Liver (tissue), 9 donors: ENCODE measurements around the gene NALF2. TPM values are rescaled to one million over a fixed set of nuclear protein-coding genes. Genes with fewer than 3 reads are reported as not detected.

Source experiments
- DNase-seq: peaks from one replicate; pipeline ENCODE4 v3.0.0-alpha.2; 2017; ENCODE audit warnings: low spot score
- H3K27ac ChIP-seq, 2 donors: one replicate each; pipeline ENCODE4 v1.7.0; 2013; ENCODE audit warnings: inconsistent platforms in 2 of 2, low read length in 2 of 2, control low read depth in 1 of 2, low read depth in 1 of 2, mild to moderate bottlenecking in 1 of 2
- H3K27me3 ChIP-seq, 4 donors: one replicate each; pipeline versions ENCODE4 v1.6.1 to v1.7.0; 2013; ENCODE audit warnings: low read length in 3 of 4, inconsistent platforms in 1 of 4, mild to moderate bottlenecking in 1 of 4, moderate library complexity in 1 of 4; ENCODE audit not compliant: control insufficient read depth in 4 of 4, insufficient read depth in 4 of 4
- H3K36me3 ChIP-seq, 4 donors: one replicate each; pipeline versions ENCODE4 v1.6.1 to v1.7.0; 2013; ENCODE audit warnings: low read length in 3 of 4, mild to moderate bottlenecking in 3 of 4, low read depth in 1 of 4, moderate library complexity in 1 of 4; ENCODE audit not compliant: control insufficient read depth in 4 of 4, insufficient read depth in 3 of 4
- H3K4me1 ChIP-seq, 4 donors: one replicate each; pipeline versions ENCODE4 v1.6.1 to v1.7.0; 2013; ENCODE audit warnings: low read length in 3 of 4, mild to moderate bottlenecking in 3 of 4, moderate library complexity in 1 of 4; ENCODE audit not compliant: control insufficient read depth in 4 of 4, insufficient read depth in 4 of 4
- H3K4me3 ChIP-seq, 3 donors: one replicate each; pipeline versions ENCODE4 v1.6.1 to v1.7.0; 2013; ENCODE audit warnings: low read length in 3 of 3, control low read depth in 1 of 3, low read depth in 1 of 3, mild to moderate bottlenecking in 1 of 3
- H3K9ac ChIP-seq, 2 donors: one replicate each; pipeline ENCODE4 v1.7.0; 2013; ENCODE audit warnings: low read length in 2 of 2, mild to moderate bottlenecking in 2 of 2, moderate library complexity in 2 of 2, control low read depth in 1 of 2, low read depth in 1 of 2
- H3K9me3 ChIP-seq, 4 donors: one replicate each; pipeline versions ENCODE4 v1.6.1 to v1.7.0; 2013; ENCODE audit warnings: low read length in 3 of 4; ENCODE audit not compliant: control insufficient read depth in 4 of 4
- EGR1 ChIP-seq, 2 donors: IDR thresholded peaks; 2 replicates each; pipeline ENCODE4 v1.6.1; 2016 to 2018; ENCODE audit warnings: antibody characterized with exemption in 2 of 2, low read depth in 2 of 2
- FOXA1 ChIP-seq: IDR thresholded peaks from 2 replicates; pipeline ENCODE4 v1.6.1; 2016; ENCODE audit warnings: antibody characterized with exemption
- FOXA2 ChIP-seq: IDR thresholded peaks from 2 replicates; pipeline ENCODE4 v1.6.1; 2016; ENCODE audit warnings: antibody characterized with exemption
- GABPA ChIP-seq, 2 donors: IDR thresholded peaks in 1 of 2; conservative IDR thresholded peaks in 1 of 2; 2 replicates each; pipeline ENCODE4 v1.6.1; 2016; ENCODE audit warnings: antibody characterized with exemption in 2 of 2, mild to moderate bottlenecking in 1 of 2, moderate library complexity in 1 of 2
- HNF4A ChIP-seq, 2 donors: conservative IDR thresholded peaks; 2 replicates each; pipeline ENCODE4 v1.6.1; 2016; ENCODE audit warnings: antibody characterized with exemption in 2 of 2, mild to moderate bottlenecking in 2 of 2
- HNF4G ChIP-seq: IDR thresholded peaks from 2 replicates; pipeline ENCODE4 v1.6.1; 2016; ENCODE audit warnings: antibody characterized with exemption
- JUND ChIP-seq, 2 donors: IDR thresholded peaks; 2 replicates each; pipeline ENCODE4 v1.6.1; 2016; ENCODE audit warnings: antibody characterized with exemption in 2 of 2
- NR2F2 ChIP-seq: IDR thresholded peaks from 2 replicates; pipeline ENCODE4 v1.6.1; 2016; ENCODE audit warnings: antibody characterized with exemption
- RAD21 ChIP-seq, 2 donors: IDR thresholded peaks; 2 replicates each; pipeline ENCODE4 v1.6.1; 2016; ENCODE audit warnings: antibody characterized with exemption in 2 of 2, mild to moderate bottlenecking in 2 of 2
- RXRA ChIP-seq, 2 donors: IDR thresholded peaks; 2 replicates each; pipeline ENCODE4 v1.6.1; 2017 to 2018; ENCODE audit warnings: antibody characterized with exemption in 2 of 2, mild to moderate bottlenecking in 1 of 2
- SP1 ChIP-seq: IDR thresholded peaks from 2 replicates; pipeline ENCODE4 v1.6.1; 2018; ENCODE audit warnings: antibody characterized with exemption, mild to moderate bottlenecking
- TAF1 ChIP-seq: conservative IDR thresholded peaks from 2 replicates; pipeline ENCODE4 v1.6.1; 2016; ENCODE audit warnings: antibody characterized with exemption, mild to moderate bottlenecking
- YY1 ChIP-seq: IDR thresholded peaks from 2 replicates; pipeline ENCODE4 v1.6.1; 2016; ENCODE audit warnings: antibody characterized with exemption, mild to moderate bottlenecking
- WGBS: extraction: QIAGEN DNeasy Blood & Tissue Kit; methylation state at CpG from one replicate; pipeline ENCODE4 v1.1.7; 2013; 5-methylcytosine and 5-hydroxymethylcytosine counted together
- polyA plus RNA-seq, 2 donors: library from polyadenylated mRNA; stranded (reverse) in 1 of 2; unstranded in 1 of 2; fragments of 200-250 nt in 1 of 2; fragments of >200 nt in 1 of 2; fragmentation: Nextera tagmentation in 1 of 2; extraction: Ambion mirVana in 1 of 2; gene quantifications; one replicate each; pipeline versions ENCODE4 v1.2.1 to v1.2.3, GENCODE V29; 2013 to 2015
- total RNA-seq, 2 donors: library from RNA; depleted of rRNA; stranded (reverse); fragments of >200 nt; gene quantifications; one replicate each; pipeline ENCODE4 v1.2.3, GENCODE V29; 2014
- TF ChIP-seq, protein P1 (sequence below): IDR thresholded peaks from 2 replicates; pipeline ENCODE4 v1.6.1; 2016; ENCODE audit warnings: antibody characterized with exemption
- TF ChIP-seq, protein P2 (sequence below): IDR thresholded peaks from 2 replicates; pipeline ENCODE4 v1.6.1; 2016; ENCODE audit warnings: antibody characterized with exemption
- TF ChIP-seq, protein P3 (sequence below): IDR thresholded peaks from 2 replicates; pipeline ENCODE4 v1.6.1; 2016; ENCODE audit warnings: antibody characterized with exemption
- TF ChIP-seq, protein P4 (sequence below): fragments of 150-350 bp; IDR thresholded peaks from 2 replicates; pipeline ENCODE4 v1.5.1; 2017; ENCODE audit warnings: improper control_type of control experiment, low read depth, low read length; ENCODE audit not compliant: missing input control
- TF ChIP-seq, protein P5 (sequence below): IDR thresholded peaks from 2 replicates; pipeline ENCODE4 v1.6.1; 2016; ENCODE audit warnings: antibody characterized with exemption, mild to moderate bottlenecking
- donor health status: healthy.
- donor health status: healthy.
- donor health status: healthy.
- donor health status: healthy.
- donor health status: healthy.

Gene NALF2
- total and polyA plus RNA-seq, 4 donors: 0.08 to 0.18 TPM; not detected in 2

DNA sequence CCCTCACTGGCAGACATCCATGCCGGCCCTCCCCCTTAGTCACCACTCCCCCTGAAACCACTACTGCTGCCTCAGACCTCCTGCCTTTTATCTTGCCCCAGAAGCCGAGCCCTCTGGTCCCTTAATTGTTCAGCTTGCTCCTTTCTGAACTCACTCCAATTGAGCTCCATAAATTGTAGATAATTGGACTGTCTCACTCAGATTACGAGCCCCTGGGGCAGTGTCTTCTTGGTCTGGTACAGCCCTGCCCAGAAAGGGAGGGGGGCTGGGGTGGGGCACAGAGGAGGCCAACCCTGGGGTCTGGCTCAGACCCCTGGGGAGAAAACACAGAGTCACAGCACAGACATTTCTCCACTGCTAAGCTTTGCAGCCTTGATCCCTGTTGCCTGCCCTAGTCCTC lies 39.4 kb downstream of the NALF2 start:
- Histone ChIP-seq H3K27ac (no peak overlapping the region), H3K4me3 (no peak overlapping the region), H3K36me3 (no peaks in the 10 kb centered on the region), H3K27me3 (no peaks in the 10 kb centered on the region), H3K9me3 (no peaks in the 10 kb centered on the region), H3K4me1 (peaks cover 0 to 5% (median 1%) of the 10 kb centered on the region in 4 donors), H3K9ac (no peak overlapping the region)
- WGBS: 67% methylated on average over 3 of the region's 3 CpGs
- DNase-seq: no peak
- TF ChIP-seq JUND (IDR thresholded peaks at IDR 0.05) (no peak), NR2F2 (no peak), FOXA1 (no peak), HNF4G (no peak)
- TF ChIP-seq, protein P1, sequence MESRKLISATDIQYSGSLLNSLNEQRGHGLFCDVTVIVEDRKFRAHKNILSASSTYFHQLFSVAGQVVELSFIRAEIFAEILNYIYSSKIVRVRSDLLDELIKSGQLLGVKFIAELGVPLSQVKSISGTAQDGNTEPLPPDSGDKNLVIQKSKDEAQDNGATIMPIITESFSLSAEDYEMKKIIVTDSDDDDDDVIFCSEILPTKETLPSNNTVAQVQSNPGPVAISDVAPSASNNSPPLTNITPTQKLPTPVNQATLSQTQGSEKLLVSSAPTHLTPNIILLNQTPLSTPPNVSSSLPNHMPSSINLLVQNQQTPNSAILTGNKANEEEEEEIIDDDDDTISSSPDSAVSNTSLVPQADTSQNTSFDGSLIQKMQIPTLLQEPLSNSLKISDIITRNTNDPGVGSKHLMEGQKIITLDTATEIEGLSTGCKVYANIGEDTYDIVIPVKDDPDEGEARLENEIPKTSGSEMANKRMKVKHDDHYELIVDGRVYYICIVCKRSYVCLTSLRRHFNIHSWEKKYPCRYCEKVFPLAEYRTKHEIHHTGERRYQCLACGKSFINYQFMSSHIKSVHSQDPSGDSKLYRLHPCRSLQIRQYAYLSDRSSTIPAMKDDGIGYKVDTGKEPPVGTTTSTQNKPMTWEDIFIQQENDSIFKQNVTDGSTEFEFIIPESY: no peak

DNA sequence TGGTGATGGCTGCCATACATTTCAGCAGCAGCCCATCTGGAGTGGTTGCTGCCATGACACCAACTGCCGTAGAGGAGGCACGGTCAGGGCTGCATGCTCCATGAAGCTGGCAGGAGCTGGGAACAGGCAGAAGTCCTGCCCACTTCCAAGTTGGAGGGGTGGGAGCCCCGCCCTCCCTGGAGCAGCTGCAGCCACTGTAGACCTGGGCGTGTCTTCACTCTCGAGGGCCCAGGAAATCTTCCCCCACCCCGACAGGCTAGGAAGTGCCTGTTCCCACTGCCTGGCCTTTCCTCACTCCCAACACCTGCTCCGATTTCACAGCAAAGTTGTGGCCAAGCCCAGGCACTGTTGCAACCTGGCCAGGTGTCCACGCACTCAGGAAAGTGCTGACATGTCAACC lies 42.3 kb downstream of the NALF2 start:
- 68% methylated on average over 8 of the region's 8 CpGs for WGBS
- Histone ChIP-seq H3K27ac (no peak overlapping the region), H3K36me3 (no peaks in the 10 kb centered on the region), H3K27me3 (no peaks in the 10 kb centered on the region), H3K9me3 (peaks cover 0 to 2% (median 0%) of the 10 kb centered on the region in 4 donors), H3K4me3 (no peak overlapping the region), H3K4me1 (no peaks in the 10 kb centered on the region), H3K9ac (no peak overlapping the region)
- no peak for DNase-seq
- TF ChIP-seq GABPA (IDR thresholded peaks at IDR 0.05 in 1 of 2, conservative IDR thresholded peaks at IDR 0.05 in 1 of 2) (no peak), HNF4A (conservative IDR thresholded peaks at IDR 0.05) (no peak), FOXA2 (no peak), JUND (IDR thresholded peaks at IDR 0.05) (no peak), EGR1 (IDR thresholded peaks at IDR 0.05; ENCODE audit: low read depth in 2 of 2) (no peak), HNF4G (no peak), RXRA (IDR thresholded peaks at IDR 0.05) (no peak), FOXA1 (no peak), YY1 (no peak), SP1 (no peak), TAF1 (no peak), RAD21 (IDR thresholded peaks at IDR 0.05) (no peak), NR2F2 (no peak)
- TF ChIP-seq, protein P2, sequence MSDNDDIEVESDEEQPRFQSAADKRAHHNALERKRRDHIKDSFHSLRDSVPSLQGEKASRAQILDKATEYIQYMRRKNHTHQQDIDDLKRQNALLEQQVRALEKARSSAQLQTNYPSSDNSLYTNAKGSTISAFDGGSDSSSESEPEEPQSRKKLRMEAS: no peak
- TF ChIP-seq, protein P3, sequence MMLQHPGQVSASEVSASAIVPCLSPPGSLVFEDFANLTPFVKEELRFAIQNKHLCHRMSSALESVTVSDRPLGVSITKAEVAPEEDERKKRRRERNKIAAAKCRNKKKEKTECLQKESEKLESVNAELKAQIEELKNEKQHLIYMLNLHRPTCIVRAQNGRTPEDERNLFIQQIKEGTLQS: no peak
- TF ChIP-seq, protein P4, sequence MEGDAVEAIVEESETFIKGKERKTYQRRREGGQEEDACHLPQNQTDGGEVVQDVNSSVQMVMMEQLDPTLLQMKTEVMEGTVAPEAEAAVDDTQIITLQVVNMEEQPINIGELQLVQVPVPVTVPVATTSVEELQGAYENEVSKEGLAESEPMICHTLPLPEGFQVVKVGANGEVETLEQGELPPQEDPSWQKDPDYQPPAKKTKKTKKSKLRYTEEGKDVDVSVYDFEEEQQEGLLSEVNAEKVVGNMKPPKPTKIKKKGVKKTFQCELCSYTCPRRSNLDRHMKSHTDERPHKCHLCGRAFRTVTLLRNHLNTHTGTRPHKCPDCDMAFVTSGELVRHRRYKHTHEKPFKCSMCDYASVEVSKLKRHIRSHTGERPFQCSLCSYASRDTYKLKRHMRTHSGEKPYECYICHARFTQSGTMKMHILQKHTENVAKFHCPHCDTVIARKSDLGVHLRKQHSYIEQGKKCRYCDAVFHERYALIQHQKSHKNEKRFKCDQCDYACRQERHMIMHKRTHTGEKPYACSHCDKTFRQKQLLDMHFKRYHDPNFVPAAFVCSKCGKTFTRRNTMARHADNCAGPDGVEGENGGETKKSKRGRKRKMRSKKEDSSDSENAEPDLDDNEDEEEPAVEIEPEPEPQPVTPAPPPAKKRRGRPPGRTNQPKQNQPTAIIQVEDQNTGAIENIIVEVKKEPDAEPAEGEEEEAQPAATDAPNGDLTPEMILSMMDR: no peak
- TF ChIP-seq, protein P5, sequence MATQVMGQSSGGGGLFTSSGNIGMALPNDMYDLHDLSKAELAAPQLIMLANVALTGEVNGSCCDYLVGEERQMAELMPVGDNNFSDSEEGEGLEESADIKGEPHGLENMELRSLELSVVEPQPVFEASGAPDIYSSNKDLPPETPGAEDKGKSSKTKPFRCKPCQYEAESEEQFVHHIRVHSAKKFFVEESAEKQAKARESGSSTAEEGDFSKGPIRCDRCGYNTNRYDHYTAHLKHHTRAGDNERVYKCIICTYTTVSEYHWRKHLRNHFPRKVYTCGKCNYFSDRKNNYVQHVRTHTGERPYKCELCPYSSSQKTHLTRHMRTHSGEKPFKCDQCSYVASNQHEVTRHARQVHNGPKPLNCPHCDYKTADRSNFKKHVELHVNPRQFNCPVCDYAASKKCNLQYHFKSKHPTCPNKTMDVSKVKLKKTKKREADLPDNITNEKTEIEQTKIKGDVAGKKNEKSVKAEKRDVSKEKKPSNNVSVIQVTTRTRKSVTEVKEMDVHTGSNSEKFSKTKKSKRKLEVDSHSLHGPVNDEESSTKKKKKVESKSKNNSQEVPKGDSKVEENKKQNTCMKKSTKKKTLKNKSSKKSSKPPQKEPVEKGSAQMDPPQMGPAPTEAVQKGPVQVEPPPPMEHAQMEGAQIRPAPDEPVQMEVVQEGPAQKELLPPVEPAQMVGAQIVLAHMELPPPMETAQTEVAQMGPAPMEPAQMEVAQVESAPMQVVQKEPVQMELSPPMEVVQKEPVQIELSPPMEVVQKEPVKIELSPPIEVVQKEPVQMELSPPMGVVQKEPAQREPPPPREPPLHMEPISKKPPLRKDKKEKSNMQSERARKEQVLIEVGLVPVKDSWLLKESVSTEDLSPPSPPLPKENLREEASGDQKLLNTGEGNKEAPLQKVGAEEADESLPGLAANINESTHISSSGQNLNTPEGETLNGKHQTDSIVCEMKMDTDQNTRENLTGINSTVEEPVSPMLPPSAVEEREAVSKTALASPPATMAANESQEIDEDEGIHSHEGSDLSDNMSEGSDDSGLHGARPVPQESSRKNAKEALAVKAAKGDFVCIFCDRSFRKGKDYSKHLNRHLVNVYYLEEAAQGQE: no peak
- TF ChIP-seq, protein P1: no peak
